ENCODE measurements around the gene HSD3B2.

Gene HSD3B2

GRCh38 chr1:119467219-119467618 is 52.3 kb downstream of the HSD3B2 start:
- TF ChIP-seq, protein P1, sequence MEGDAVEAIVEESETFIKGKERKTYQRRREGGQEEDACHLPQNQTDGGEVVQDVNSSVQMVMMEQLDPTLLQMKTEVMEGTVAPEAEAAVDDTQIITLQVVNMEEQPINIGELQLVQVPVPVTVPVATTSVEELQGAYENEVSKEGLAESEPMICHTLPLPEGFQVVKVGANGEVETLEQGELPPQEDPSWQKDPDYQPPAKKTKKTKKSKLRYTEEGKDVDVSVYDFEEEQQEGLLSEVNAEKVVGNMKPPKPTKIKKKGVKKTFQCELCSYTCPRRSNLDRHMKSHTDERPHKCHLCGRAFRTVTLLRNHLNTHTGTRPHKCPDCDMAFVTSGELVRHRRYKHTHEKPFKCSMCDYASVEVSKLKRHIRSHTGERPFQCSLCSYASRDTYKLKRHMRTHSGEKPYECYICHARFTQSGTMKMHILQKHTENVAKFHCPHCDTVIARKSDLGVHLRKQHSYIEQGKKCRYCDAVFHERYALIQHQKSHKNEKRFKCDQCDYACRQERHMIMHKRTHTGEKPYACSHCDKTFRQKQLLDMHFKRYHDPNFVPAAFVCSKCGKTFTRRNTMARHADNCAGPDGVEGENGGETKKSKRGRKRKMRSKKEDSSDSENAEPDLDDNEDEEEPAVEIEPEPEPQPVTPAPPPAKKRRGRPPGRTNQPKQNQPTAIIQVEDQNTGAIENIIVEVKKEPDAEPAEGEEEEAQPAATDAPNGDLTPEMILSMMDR (IDR thresholded peaks at IDR 0.05): no peak
- H3K27ac ChIP-seq: no peak overlapping the region
- no peaks in the 10 kb centered on the region for H3K4me1 ChIP-seq (ENCODE audit: control insufficient read depth in 1 of 2, insufficient read depth in 1 of 2, low read depth in 1 of 2, low read length in 1 of 2)
- H3K9me3 ChIP-seq: no peaks in the 10 kb centered on the region
- H3K4me3 ChIP-seq (ENCODE audit: low read depth in 1 of 2, low read length in 1 of 2): no peak overlapping the region
- H3K27me3 ChIP-seq: peaks cover 10% of the 10 kb centered on the region
- H3K36me3 ChIP-seq: no peaks in the 10 kb centered on the region

DNA sequence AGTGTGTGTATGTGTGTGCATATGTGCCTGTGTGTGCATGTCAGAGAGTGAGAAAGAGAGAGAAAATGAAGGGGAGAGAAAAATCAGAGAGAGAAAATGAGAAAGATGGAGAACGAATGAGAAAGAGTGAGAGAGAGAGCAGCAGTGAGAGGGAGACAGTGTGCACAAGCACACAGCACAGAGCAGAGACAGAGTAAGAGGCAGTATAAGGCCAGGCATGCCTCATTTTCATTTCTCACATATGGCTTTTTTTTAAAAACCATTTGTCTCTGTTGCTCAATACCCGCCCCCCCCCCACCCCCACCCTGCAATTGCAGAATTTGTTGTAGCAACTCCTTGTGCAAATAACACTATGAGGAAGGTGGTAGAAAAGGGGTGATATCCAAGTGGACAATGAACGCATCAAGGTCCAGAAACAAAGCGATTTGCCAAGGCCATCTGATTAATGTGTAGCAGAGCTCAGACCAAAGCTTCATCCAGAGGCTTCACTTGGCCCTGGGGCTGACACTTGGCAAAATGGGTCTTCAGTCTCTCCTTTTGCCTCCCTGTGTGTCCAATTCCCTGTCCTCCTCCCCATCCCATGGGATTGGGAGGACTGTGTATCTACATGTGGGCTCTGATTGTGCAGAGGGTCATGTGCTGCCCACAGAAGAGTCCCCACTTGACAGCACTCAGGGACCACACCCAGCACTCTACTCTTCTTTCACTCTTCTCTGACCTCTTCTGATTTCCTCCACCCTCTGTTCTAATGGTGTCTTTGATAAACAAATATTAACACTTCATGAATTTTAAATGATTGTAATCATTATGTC is 53.1 kb downstream of the HSD3B2 start:
- H3K27me3 ChIP-seq: peaks cover 10% of the 10 kb centered on the region
- H3K9me3 ChIP-seq: no peaks in the 10 kb centered on the region
- TF ChIP-seq, protein P1 (IDR thresholded peaks at IDR 0.05): no peak
- no peak overlapping the region for H3K27ac ChIP-seq
- H3K4me3 ChIP-seq (ENCODE audit: low read depth in 1 of 2, low read length in 1 of 2): no peak overlapping the region
- H3K36me3 ChIP-seq: no peaks in the 10 kb centered on the region
- H3K4me1 ChIP-seq (ENCODE audit: control insufficient read depth in 1 of 2, insufficient read depth in 1 of 2, low read depth in 1 of 2, low read length in 1 of 2): no peaks in the 10 kb centered on the region

GRCh38 chr1:119469741-119470140 is 54.8 kb downstream of the HSD3B2 start:
- Histone ChIP-seq H3K36me3 (no peaks in the 10 kb centered on the region), H3K4me1 (ENCODE audit: control insufficient read depth in 1 of 2, insufficient read depth in 1 of 2, low read depth in 1 of 2, low read length in 1 of 2) (no peaks in the 10 kb centered on the region), H3K9me3 (no peaks in the 10 kb centered on the region), H3K4me3 (ENCODE audit: low read depth in 1 of 2, low read length in 1 of 2) (no peak overlapping the region), H3K27ac (no peak overlapping the region), H3K27me3 (peaks cover 10% of the 10 kb centered on the region)
- TF ChIP-seq, protein P1 (IDR thresholded peaks at IDR 0.05): no peak

GRCh38 chr1:119470377-119470776 is 55.4 kb downstream of the HSD3B2 start:
- no peaks in the 10 kb centered on the region for H3K4me1 ChIP-seq (ENCODE audit: control insufficient read depth in 1 of 2, insufficient read depth in 1 of 2, low read depth in 1 of 2, low read length in 1 of 2)
- H3K27me3 ChIP-seq: peaks cover 10% of the 10 kb centered on the region
- TF ChIP-seq, protein P1 (IDR thresholded peaks at IDR 0.05): no peak
- no peak overlapping the region for H3K4me3 ChIP-seq (ENCODE audit: low read depth in 1 of 2, low read length in 1 of 2)
- H3K9me3 ChIP-seq: no peaks in the 10 kb centered on the region
- H3K36me3 ChIP-seq: no peaks in the 10 kb centered on the region
- no peak overlapping the region for H3K27ac ChIP-seq

GRCh38 chr1:119470958-119471357 is 56.0 kb downstream of the HSD3B2 start:
- H3K9me3 ChIP-seq: no peaks in the 10 kb centered on the region
- TF ChIP-seq, protein P1 (IDR thresholded peaks at IDR 0.05): no peak
- H3K27me3 ChIP-seq: peaks cover 10% of the 10 kb centered on the region
- H3K4me3 ChIP-seq (ENCODE audit: low read depth in 1 of 2, low read length in 1 of 2): no peak overlapping the region
- no peaks in the 10 kb centered on the region for H3K4me1 ChIP-seq (ENCODE audit: control insufficient read depth in 1 of 2, insufficient read depth in 1 of 2, low read depth in 1 of 2, low read length in 1 of 2)
- no peaks in the 10 kb centered on the region for H3K36me3 ChIP-seq
- no peak overlapping the region for H3K27ac ChIP-seq

Measured in neutrophil (primary cell).